Neural cell (in vitro differentiated cells): ENCODE data around the gene POU3F3. TPM values are rescaled to one million over a fixed set of nuclear protein-coding genes. Genes with fewer than 3 reads are reported as not detected.

Experiments
- H2AFZ ChIP-seq: fragments of 200-600, 300-800 bp; sonication (generic), shearing (Covaris generic); 2 replicates; pipeline ENCODE4 v1.6.0; 2014; ENCODE audit warnings: low read depth, mild to moderate bottlenecking, antibody characterized with exemption, low read length, moderate library complexity
- H3F3A ChIP-seq: fragments of 200-600 bp; shearing (Covaris generic); 2 replicates; pipeline ENCODE4 v1.6.1; 2016; ENCODE audit warnings: mild to moderate bottlenecking, moderate library complexity, mixed read lengths, antibody characterized with exemption, low read length; ENCODE audit not compliant: insufficient read depth, poor library complexity, severe bottlenecking
- H3K27ac ChIP-seq: fragments of 200-600, 300-800 bp; sonication (generic), shearing (Covaris generic); 2 replicates; pipeline ENCODE4 v1.5.1; 2014; ENCODE audit warnings: mild to moderate bottlenecking, low read length, moderate library complexity
- H3K27me3 ChIP-seq: fragments of 300-800, 200-600 bp; sonication (generic), shearing (Covaris generic); 2 replicates; pipeline ENCODE4 v1.6.0; 2014; ENCODE audit warnings: mild to moderate bottlenecking, low read depth, low read length, moderate library complexity; ENCODE audit not compliant: insufficient read depth
- H3K36me3 ChIP-seq: fragments of 300-800, 200-600 bp; sonication (generic), shearing (Covaris generic); 2 replicates; pipeline ENCODE4 v1.5.1; 2014; ENCODE audit warnings: mild to moderate bottlenecking, antibody characterized with exemption, low read length, moderate library complexity; ENCODE audit not compliant: insufficient read depth
- H3K4me2 ChIP-seq: fragments of 300-800, 200-600 bp; sonication (generic), shearing (Covaris generic); 2 replicates; pipeline ENCODE4 v1.6.0; 2014; ENCODE audit warnings: mild to moderate bottlenecking, low read length
- H3K4me3 ChIP-seq: fragments of 300-800, 200-600 bp; sonication (generic), shearing (Covaris generic); 2 replicates; pipeline ENCODE4 v1.5.1; 2014; ENCODE audit warnings: mild to moderate bottlenecking, low read length, moderate library complexity
- H3K79me2 ChIP-seq: fragments of 200-600 bp; shearing (Covaris generic); replicated peaks from 2 replicates; pipeline ENCODE4 v1.6.0; 2014; ENCODE audit warnings: mild to moderate bottlenecking, low read length, moderate library complexity; ENCODE audit not compliant: insufficient read depth
- H3K9ac ChIP-seq: fragments of 300-800, 200-600 bp; sonication (generic), shearing (Covaris generic); 2 replicates; pipeline ENCODE4 v1.6.1; 2016; ENCODE audit warnings: mild to moderate bottlenecking, low read length, mixed read lengths
- H3K9me2 ChIP-seq: fragments of 200-600 bp; shearing (Covaris generic); 2 replicates; pipeline ENCODE4 v1.6.1; 2016; ENCODE audit warnings: mild to moderate bottlenecking, low read length, mixed read lengths; ENCODE audit not compliant: insufficient read depth
- H3K9me3 ChIP-seq: fragments of 200-600, 300-800 bp; sonication (generic), shearing (Covaris generic); 2 replicates; pipeline ENCODE4 v1.6.1; 2016; ENCODE audit warnings: mild to moderate bottlenecking, mixed run types, low read length, moderate library complexity, mixed read lengths
- H4K20me1 ChIP-seq: fragments of 200-600 bp; shearing (Covaris generic); 2 replicates; pipeline ENCODE4 v1.6.1; 2016; ENCODE audit warnings: mild to moderate bottlenecking, mixed run types; ENCODE audit not compliant: insufficient read depth
- CTCF ChIP-seq: fragments of 450-650 bp; IDR thresholded peaks from 2 replicates; pipeline ENCODE4 v1.5.1; 2014; ENCODE audit warnings: antibody characterized with exemption, mild to moderate bottlenecking, moderate library complexity; ENCODE audit not compliant: poor library complexity, severe bottlenecking
- EP300 ChIP-seq: fragments of 450-650 bp; conservative IDR thresholded peaks from 2 replicates; pipeline ENCODE4 v1.6.1; 2014; ENCODE audit warnings: antibody characterized with exemption, mild to moderate bottlenecking, moderate library complexity; ENCODE audit not compliant: poor library complexity, severe bottlenecking
- EZH2 ChIP-seq: fragments of 200-600, 300-800 bp; shearing (Covaris generic), sonication (generic); IDR thresholded peaks from 2 replicates; pipeline ENCODE4 v1.6.1; 2014; ENCODE audit warnings: antibody characterized with exemption, low read length, borderline replicate concordance, mild to moderate bottlenecking; ENCODE audit not compliant: insufficient read depth, poor library complexity, severe bottlenecking
- MXI1 ChIP-seq: fragments of 450-650 bp; conservative IDR thresholded peaks from 2 replicates; pipeline ENCODE4 v1.6.1; 2014; ENCODE audit warnings: antibody characterized with exemption, mild to moderate bottlenecking; ENCODE audit not compliant: poor library complexity, severe bottlenecking
- POLR2AphosphoS5 ChIP-seq: IDR thresholded peaks from 2 replicates; pipeline ENCODE4 v1.6.1; 2012
- RAD21 ChIP-seq: fragments of 450-650 bp; conservative IDR thresholded peaks from 2 replicates; pipeline ENCODE4 v1.6.1; 2014; ENCODE audit warnings: antibody characterized with exemption, mild to moderate bottlenecking, moderate library complexity
- REST ChIP-seq: IDR thresholded peaks from 2 replicates; pipeline ENCODE4 v1.6.1; 2012; ENCODE audit warnings: borderline replicate concordance
- SMC3 ChIP-seq: fragments of 450-650 bp; conservative IDR thresholded peaks from 2 replicates; pipeline ENCODE4 v1.6.1; 2014; ENCODE audit warnings: antibody characterized with exemption, mild to moderate bottlenecking, moderate library complexity; ENCODE audit not compliant: poor library complexity
- TAF1 ChIP-seq: IDR thresholded peaks from 2 replicates; pipeline ENCODE4 v1.6.1; 2012; ENCODE audit warnings: low read depth
- polyA plus RNA-seq: library from polyadenylated mRNA; depleted of rRNA; stranded (reverse); fragments of >200 nt; gene quantifications from 2 replicates; pipeline ENCODE4 v1.2.3, GENCODE V29; 2014

Gene POU3F3
- polyA plus RNA-seq, 1 donor from 2014 or later: 69.3 TPM

GRCh38 chr2:104867813-104868504 is 14.0 kb downstream of the POU3F3 start:
- Histone ChIP-seq H3K4me2 (no peak overlapping the region), H3K27me3 (no peaks in the 10 kb centered on the region), H2AFZ (no peak overlapping the region), H3K36me3 (no peaks in the 10 kb centered on the region), H3K9ac (peak overlapping the region; percentile 68), H3F3A (peaks cover 5% of the 10 kb centered on the region), H4K20me1 (no peaks in the 10 kb centered on the region), H3K9me2 (no peaks in the 10 kb centered on the region), H3K9me3 (no peaks in the 10 kb centered on the region), H3K79me2 (peaks cover 96% of the 10 kb centered on the region), H3K27ac (no peak overlapping the region), H3K4me3 (peak overlapping the region; percentile 62)
- TF ChIP-seq REST (peak; percentile 14), MXI1 (no peak), POLR2AphosphoS5 (peak; percentile 6)

- H3F3A ChIP-seq: peaks cover 5% of the 10 kb centered on the region
- H3K9me3 ChIP-seq: no peaks in the 10 kb centered on the region
- H3K4me2 ChIP-seq: no peak overlapping the region
- TF ChIP-seq RAD21 (no peak), POLR2AphosphoS5 (peak; percentile 2)
- H3K79me2 ChIP-seq: peaks cover 93% of the 10 kb centered on the region
- H3K27me3 ChIP-seq: no peaks in the 10 kb centered on the region
- H3K4me3 ChIP-seq: peak overlapping the region; percentile 62
- no peaks in the 10 kb centered on the region for H3K9me2 ChIP-seq
- H3K27ac ChIP-seq: no peak overlapping the region
- no peaks in the 10 kb centered on the region for H3K36me3 ChIP-seq
- H2AFZ ChIP-seq: no peak overlapping the region
- H4K20me1 ChIP-seq: no peaks in the 10 kb centered on the region
- peak overlapping the region; percentile 68 for H3K9ac ChIP-seq
These were observed 14.6 kb downstream of the POU3F3 start for GRCh38 chr2:104868505-104868866.

- H3K4me2 ChIP-seq: no peak overlapping the region
- H3K9me2 ChIP-seq: no peaks in the 10 kb centered on the region
- H3K9me3 ChIP-seq: no peaks in the 10 kb centered on the region
- H3K27me3 ChIP-seq: no peaks in the 10 kb centered on the region
- no peak overlapping the region for H3K9ac ChIP-seq
- H4K20me1 ChIP-seq: no peaks in the 10 kb centered on the region
- peak overlapping the region; percentile 73 for H3K4me3 ChIP-seq
- no peak overlapping the region for H3K27ac ChIP-seq
- no peaks in the 10 kb centered on the region for H3F3A ChIP-seq
- H3K79me2 ChIP-seq: peaks cover 83% of the 10 kb centered on the region
- H2AFZ ChIP-seq: no peak overlapping the region
- no peaks in the 10 kb centered on the region for H3K36me3 ChIP-seq
- TF ChIP-seq TAF1 (no peak), EZH2 (no peak), POLR2AphosphoS5 (no peak), CTCF (no peak), SMC3 (no peak), REST (no peak), EP300 (no peak), RAD21 (no peak), MXI1 (no peak)
These were observed 16.4 kb downstream of the POU3F3 start for GRCh38 chr2:104870100-104870975.
